ENCODE results near the gene TAGAP.

- TF ChIP-seq TCF12 (IDR thresholded peaks at IDR 0.05; ENCODE audit: low read depth, low read length) (no peak), ATF2 (IDR thresholded peaks at IDR 0.05; ENCODE audit: low read length) (no peak), CTCF (IDR thresholded peaks at IDR 0.05; ENCODE audit: control extremely low read depth in 1 of 3, insufficient read depth in 1 of 3, low read depth in 1 of 3, low read length in 3 of 3) (no peak)
Observed at GRCh38 chr6:159052720-159053119, 7.9 kb upstream of the TAGAP start.
